ENCODE measurements around the gene SORD.

DNA sequence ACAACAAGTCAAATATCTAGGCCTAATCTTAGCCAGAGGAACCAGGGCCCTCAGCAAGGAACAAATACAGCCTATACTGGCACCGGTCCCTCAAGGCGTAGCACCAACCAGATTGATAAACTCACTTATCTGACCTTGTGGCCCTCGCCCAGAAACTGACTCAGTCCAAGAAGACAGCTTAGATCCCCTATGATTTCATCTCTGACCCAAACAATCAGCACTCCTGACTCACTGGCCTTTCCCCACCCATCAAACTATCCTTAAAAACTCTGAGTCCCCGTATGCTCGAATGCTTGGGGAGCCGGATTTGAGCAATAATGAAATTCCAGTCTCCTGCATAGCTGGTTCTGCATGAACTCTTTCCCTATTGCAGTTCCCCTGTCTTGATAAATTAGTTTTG lies 1.6 kb upstream of the SORD start:
- TF ChIP-seq, protein P1, sequence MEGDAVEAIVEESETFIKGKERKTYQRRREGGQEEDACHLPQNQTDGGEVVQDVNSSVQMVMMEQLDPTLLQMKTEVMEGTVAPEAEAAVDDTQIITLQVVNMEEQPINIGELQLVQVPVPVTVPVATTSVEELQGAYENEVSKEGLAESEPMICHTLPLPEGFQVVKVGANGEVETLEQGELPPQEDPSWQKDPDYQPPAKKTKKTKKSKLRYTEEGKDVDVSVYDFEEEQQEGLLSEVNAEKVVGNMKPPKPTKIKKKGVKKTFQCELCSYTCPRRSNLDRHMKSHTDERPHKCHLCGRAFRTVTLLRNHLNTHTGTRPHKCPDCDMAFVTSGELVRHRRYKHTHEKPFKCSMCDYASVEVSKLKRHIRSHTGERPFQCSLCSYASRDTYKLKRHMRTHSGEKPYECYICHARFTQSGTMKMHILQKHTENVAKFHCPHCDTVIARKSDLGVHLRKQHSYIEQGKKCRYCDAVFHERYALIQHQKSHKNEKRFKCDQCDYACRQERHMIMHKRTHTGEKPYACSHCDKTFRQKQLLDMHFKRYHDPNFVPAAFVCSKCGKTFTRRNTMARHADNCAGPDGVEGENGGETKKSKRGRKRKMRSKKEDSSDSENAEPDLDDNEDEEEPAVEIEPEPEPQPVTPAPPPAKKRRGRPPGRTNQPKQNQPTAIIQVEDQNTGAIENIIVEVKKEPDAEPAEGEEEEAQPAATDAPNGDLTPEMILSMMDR (IDR thresholded peaks at IDR 0.05) = no peak
- no peak for TF ChIP-seq POLR2A (IDR thresholded peaks at IDR 0.05)
